Endothelial cell of umbilical vein (primary cell): ENCODE measurements around the gene TMEM139. TPM values are rescaled to one million over a fixed set of nuclear protein-coding genes. Genes with fewer than 3 reads are reported as not detected.

Experiments
- BruUV-seq: library from RNA; stranded (reverse); fragments of 400-500 nt; replicated peaks from 2 replicates; lab custom pipeline; 2021; lab: Mats Ljungman, UMichigan
- CTCF ChIA-PET: fragments of 300-600, 350-600 bp; sonication (Branson Sonifier 250); formaldehyde crosslinking; loops from one replicate; lab custom pipeline; 2021; ENCODE audit warnings: antibody characterized with exemption, inconsistent platforms; lab: Charles Lee
- POLR2A ChIA-PET: fragments of 300-600, 350-600 bp; sonication (Branson Sonifier 250); formaldehyde crosslinking; loops from one replicate; lab custom pipeline; 2021; ENCODE audit warnings: antibody characterized with exemption, inconsistent platforms; lab: Charles Lee
- DNase-seq: peaks from one replicate; pipeline ENCODE4 v3.0.0-alpha.2; 2011; ENCODE audit warnings: low read depth, low spot score
- FAIRE-seq: peaks from 2 replicates; lab custom pipeline; 2011; peaks lifted over from hg19 to GRCh38; lab: Jason Lieb, UNC
- H2AFZ ChIP-seq: 2 replicates; pipeline ENCODE4 v1.6.0; 2012; ENCODE audit warnings: low read depth, low read length, control low read depth, inconsistent platforms
- H3K27ac ChIP-seq: 2 replicates; pipeline ENCODE4 v1.5.1; 2011; ENCODE audit warnings: low read depth, mild to moderate bottlenecking, control low read depth, low read length, moderate library complexity; ENCODE audit not compliant: insufficient read depth
- H3K27me3 ChIP-seq, 2 experiments: 2 replicates each; pipeline versions ENCODE4 v1.6.0 to v1.6.1; 2011; ENCODE audit warnings: low read length in 2 of 2, mixed read lengths in 1 of 2; ENCODE audit not compliant: control insufficient read depth in 2 of 2, insufficient read depth in 2 of 2
- H3K36me3 ChIP-seq, 2 experiments: 2 replicates in 1 of 2; 3 replicates in 1 of 2; pipeline ENCODE4 v1.5.1; 2011; ENCODE audit warnings: low read length in 2 of 2, mild to moderate bottlenecking in 1 of 2, moderate library complexity in 1 of 2; ENCODE audit not compliant: control insufficient read depth in 2 of 2, insufficient read depth in 2 of 2; ENCODE audit errors: extremely low read depth in 1 of 2
- H3K4me1 ChIP-seq: 3 replicates; pipeline ENCODE4 v1.5.1; 2011; ENCODE audit warnings: mild to moderate bottlenecking, low read length; ENCODE audit not compliant: control insufficient read depth, insufficient read depth; ENCODE audit errors: extremely low read depth
- H3K4me2 ChIP-seq: 2 replicates; pipeline ENCODE4 v1.6.1; 2011; ENCODE audit warnings: low read length, control low read depth, mixed read lengths; ENCODE audit not compliant: insufficient read depth
- H3K4me3 ChIP-seq, 3 experiments: fragments of 200-600 bp in 1 of 3; sonication (generic), shearing (Covaris generic) in 1 of 3; replicated peaks in 1 of 3; 2 replicates each; pipeline ENCODE4 v1.5.1; 2011 to 2016; ENCODE audit warnings: control low read depth in 3 of 3, low read length in 3 of 3, mild to moderate bottlenecking in 2 of 3, inconsistent platforms in 1 of 3, low read depth in 1 of 3, moderate library complexity in 1 of 3; ENCODE audit not compliant: insufficient read depth in 1 of 3
- H3K79me2 ChIP-seq: 2 replicates; pipeline ENCODE4 v1.6.0; 2012; ENCODE audit warnings: low read length, inconsistent platforms; ENCODE audit not compliant: control insufficient read depth, insufficient read depth
- H3K9ac ChIP-seq: replicated peaks from 2 replicates; pipeline ENCODE3; 2011; ENCODE audit warnings: low read length, control low read depth; ENCODE audit not compliant: insufficient read depth; ENCODE audit errors: extremely low read depth
- H3K9me1 ChIP-seq: replicated peaks from 3 replicates; pipeline ENCODE4 v1.6.0; 2011; ENCODE audit warnings: mild to moderate bottlenecking, low read length; ENCODE audit not compliant: control insufficient read depth, insufficient read depth; ENCODE audit errors: extremely low read depth
- H3K9me3 ChIP-seq: replicated peaks from 2 replicates; pipeline ENCODE4 v1.5.1; 2012; ENCODE audit warnings: low read length, inconsistent platforms; ENCODE audit not compliant: control insufficient read depth, insufficient read depth
- H4K20me1 ChIP-seq: replicated peaks from 2 replicates; pipeline ENCODE3; 2011; ENCODE audit warnings: mild to moderate bottlenecking, low read length; ENCODE audit not compliant: control insufficient read depth, insufficient read depth; ENCODE audit errors: extremely low read depth
- CTCF ChIP-seq, 2 donors: IDR thresholded peaks; 1 replicate in 1 of 2; 2 replicates in 1 of 2; pipeline ENCODE4 v1.5.1; 2011; ENCODE audit warnings: low read length in 2 of 2, mild to moderate bottlenecking in 2 of 2, moderate library complexity in 2 of 2, control low read depth in 1 of 2, inconsistent platforms in 1 of 2, low read depth in 1 of 2; ENCODE audit not compliant: insufficient read depth in 1 of 2; ENCODE audit errors: extremely low read depth in 1 of 2
- EZH2 ChIP-seq: IDR thresholded peaks from 2 replicates; pipeline ENCODE4 v1.6.1; 2012; ENCODE audit warnings: borderline replicate concordance, low read depth, mild to moderate bottlenecking, moderate library complexity, low read length, inconsistent platforms; ENCODE audit not compliant: severe bottlenecking
- FOS ChIP-seq: IDR thresholded peaks from 2 replicates; pipeline ENCODE4 v1.6.1; 2011; ENCODE audit warnings: mild to moderate bottlenecking, low read length, moderate library complexity, borderline replicate concordance; ENCODE audit not compliant: insufficient read depth
- GATA2 ChIP-seq: IDR thresholded peaks from 2 replicates; pipeline ENCODE4 v1.7.0; 2011; ENCODE audit warnings: low read depth, mild to moderate bottlenecking, moderate library complexity, mixed read lengths, low read length; ENCODE audit not compliant: insufficient read length, insufficient read depth
- JUN ChIP-seq: IDR thresholded peaks from 2 replicates; pipeline ENCODE4 v1.6.1; 2011; ENCODE audit warnings: borderline replicate concordance, low read depth; ENCODE audit not compliant: insufficient read length, insufficient read depth
- MYC ChIP-seq: IDR thresholded peaks from one replicate; pipeline ENCODE4 v1.6.1; 2011; ENCODE audit warnings: mild to moderate bottlenecking, low read depth, low read length
- POLR2A ChIP-seq: IDR thresholded peaks from 2 replicates; pipeline ENCODE4 v1.6.1; 2012; ENCODE audit warnings: low read depth, mild to moderate bottlenecking, control low read depth, low read length
- POLR2AphosphoS5 ChIP-seq: IDR thresholded peaks from 2 replicates; pipeline ENCODE4 v1.6.1; 2012; ENCODE audit warnings: low read depth, mild to moderate bottlenecking, control low read depth, low read length, moderate library complexity; ENCODE audit not compliant: insufficient read depth
- dilution Hi-C: fragments of 300-500 bp; cut with MboI; formaldehyde crosslinking; loops from one replicate; pipeline ENCODE4 v1.15.0; 2019; ENCODE audit warnings: low sequenced_read_pairs; ENCODE audit not compliant: extremely low pct_ligation_motif_present
- intact Hi-C: fragments of 100-400 bp; cut with micrococcal nuclease; formaldehyde crosslinking; loops from one replicate; pipeline ENCODE4 v1.10.0; 2022
- polyA plus RNA-seq, 4 experiments: library from polyadenylated mRNA; depleted of rRNA in 3 of 4; stranded (reverse) in 3 of 4; unstranded in 1 of 4; fragments of >200 nt; gene quantifications; 2 replicates each; pipeline versions ENCODE4 v1.2.1 to v1.2.3, GENCODE V29; 2011 to 2012; ENCODE audit warnings: missing spikeins in 1 of 4
- total RNA-seq: library from RNA; stranded (reverse); gene quantifications from 2 replicates; pipeline ENCODE4 v1.2.3, GENCODE V29; 2021
- TF ChIP-seq, protein P1 (sequence below): IDR thresholded peaks from 2 replicates; pipeline ENCODE4 v1.6.1; 2011; ENCODE audit not compliant: insufficient read depth, insufficient read length

The TMEM139 gene
- total and polyA plus RNA-seq, 2 donors (not counting 3 experiments of a cell fraction or from before 2014, with no cell fraction given), result 0.37 TPM; not detected in 1

DNA sequence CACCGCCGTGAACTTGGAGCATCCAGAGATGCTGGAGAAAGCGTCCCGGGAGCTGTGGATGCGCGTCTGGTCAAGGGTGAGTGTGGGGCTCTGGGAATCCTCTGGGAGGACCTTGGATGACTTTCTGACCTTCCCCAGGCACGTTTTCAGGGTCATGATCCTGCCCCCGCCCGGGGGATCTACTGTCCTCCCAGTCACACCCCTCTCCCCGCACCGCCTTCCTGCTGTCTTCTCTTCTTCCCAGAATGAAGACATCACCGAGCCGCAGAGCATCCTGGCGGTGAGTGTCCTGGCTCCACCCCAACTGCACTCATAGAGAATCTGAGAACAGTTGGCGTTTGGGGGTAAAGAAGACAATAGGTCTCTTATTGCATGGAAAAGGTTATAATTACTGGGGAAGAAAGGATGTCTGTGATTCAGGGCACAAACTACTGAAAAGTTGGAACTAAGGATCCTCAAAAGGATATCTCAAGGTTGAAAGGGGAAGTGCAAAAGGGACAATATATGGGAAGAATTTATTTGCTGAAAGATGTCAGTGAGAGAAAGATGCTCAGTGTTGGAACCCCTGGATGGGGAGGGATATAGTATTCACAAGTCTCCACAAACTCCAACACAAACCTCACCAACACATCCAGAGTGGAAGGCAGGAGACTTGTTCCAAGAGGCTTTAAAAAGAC lies 19.6 kb upstream of the TMEM139 start:
- no peaks in the 10 kb centered on the region for H3K9me1 ChIP-seq
- POLR2A ChIA-PET, result interaction anchor here (0.6 kb wide), 1 partner anchor 68 kb away, joined by 4 read pairs; no protein-coding TSS in a partner anchor
- no peaks in the 10 kb centered on the region for H4K20me1 ChIP-seq
- dilution Hi-C loops (no loop called here), intact Hi-C loops (no loop called here)
- no peak overlapping the region for H2AFZ ChIP-seq
- no peak overlapping the region for H3K27ac ChIP-seq
- TF ChIP-seq POLR2AphosphoS5 (no peak), FOS (no peak), JUN (no peak), CTCF (IDR thresholded peaks at IDR 0.05; ENCODE audit: extremely low read depth in 1 of 2, insufficient read depth in 1 of 2, low read depth in 1 of 2, low read length in 2 of 2) (no peak), MYC (no peak), GATA2 (no peak), POLR2A (no peak), EZH2 (no peak)
- TF ChIP-seq, protein P1, sequence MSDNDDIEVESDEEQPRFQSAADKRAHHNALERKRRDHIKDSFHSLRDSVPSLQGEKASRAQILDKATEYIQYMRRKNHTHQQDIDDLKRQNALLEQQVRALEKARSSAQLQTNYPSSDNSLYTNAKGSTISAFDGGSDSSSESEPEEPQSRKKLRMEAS, result no peak
- DNase-seq (no peak), FAIRE-seq (no peak)
- no peaks in the 10 kb centered on the region for H3K9me3 ChIP-seq
- BruUV-seq, result no TSS peak
- H3K4me1 ChIP-seq, result peaks cover 8% of the 10 kb centered on the region
- H3K4me2 ChIP-seq, result no peak overlapping the region
- no peak overlapping the region for H3K4me3 ChIP-seq
- H3K79me2 ChIP-seq, result peaks cover 5% of the 10 kb centered on the region
- H3K27me3 ChIP-seq, result no peaks in the 10 kb centered on the region
- CTCF ChIA-PET, result interaction anchor here (0.8 to 2.9 kb wide), 4 partner anchors 25 to 115 kb away, joined by 3 to 26 read pairs (median 6); no protein-coding TSS in a partner anchor
- peaks cover 10 to 24% of the 10 kb centered on the region in 2 experiments for H3K36me3 ChIP-seq
- H3K9ac ChIP-seq, result no peak overlapping the region
